GM20000 (cell line): ENCODE measurements around the gene ADCY3.

Experiments used
- DNase-seq: peaks from one replicate; pipeline ENCODE4 v3.0.0; 2012; ENCODE audit warnings: low spot score
- CTCF ChIP-seq: IDR thresholded peaks from 2 replicates; pipeline ENCODE4 v1.5.1; 2012; ENCODE audit warnings: mild to moderate bottlenecking, control low read depth; ENCODE audit errors: extremely low read depth, missing control alignments

ADCY3 gene

GRCh38 chr2:24894750-24895149 lies 25.3 kb downstream of the ADCY3 start:
- TF ChIP-seq CTCF: no peak
- no peak for DNase-seq

- no peak for DNase-seq
Measured at GRCh38 chr2:24893934-24894333, 26.1 kb downstream of the ADCY3 start.

GRCh38 chr2:24892928-24893327 lies 27.1 kb downstream of the ADCY3 start:
- DNase-seq: no peak
- TF ChIP-seq CTCF: no peak

More at GRCh38 chr2:24893934-24894333, 26.1 kb downstream of the ADCY3 start:
- no peak for TF ChIP-seq CTCF

GRCh38 chr2:24891201-24891600 lies 28.8 kb downstream of the ADCY3 start:
- DNase-seq: no peak
- TF ChIP-seq CTCF: no peak

- TF ChIP-seq CTCF: no peak
- DNase-seq: no peak
Measured at GRCh38 chr2:24889221-24889620, 30.8 kb downstream of the ADCY3 start.

GRCh38 chr2:24888177-24888576 lies 31.9 kb downstream of the ADCY3 start:
- no peak for DNase-seq
- TF ChIP-seq CTCF: no peak

GRCh38 chr2:24887307-24887874 lies 32.6 kb downstream of the ADCY3 start:
- DNase-seq: no peak
- no peak for TF ChIP-seq CTCF
